Measurements from ENCODE around the gene CADM4.
"Not testable (repeated sequence)": the region's sequence is repeated elsewhere in the genome, so short reads cannot be mapped to it uniquely, and the experiment has no call there.

The CADM4 gene

GRCh38 chr19:43610493-43610892 is 29.2 kb downstream of the CADM4 start:
- no peak for DNase-seq
- Histone ChIP-seq H3K9me3 (no peaks in the 10 kb centered on the region), H3K4me3 (ENCODE audit: low read depth, low read length) (no peak overlapping the region), H3K4me1 (no peaks in the 10 kb centered on the region), H3K36me3 (peaks cover 41% of the 10 kb centered on the region), H3K27me3 (no peaks in the 10 kb centered on the region)
- TF ChIP-seq, protein P1, sequence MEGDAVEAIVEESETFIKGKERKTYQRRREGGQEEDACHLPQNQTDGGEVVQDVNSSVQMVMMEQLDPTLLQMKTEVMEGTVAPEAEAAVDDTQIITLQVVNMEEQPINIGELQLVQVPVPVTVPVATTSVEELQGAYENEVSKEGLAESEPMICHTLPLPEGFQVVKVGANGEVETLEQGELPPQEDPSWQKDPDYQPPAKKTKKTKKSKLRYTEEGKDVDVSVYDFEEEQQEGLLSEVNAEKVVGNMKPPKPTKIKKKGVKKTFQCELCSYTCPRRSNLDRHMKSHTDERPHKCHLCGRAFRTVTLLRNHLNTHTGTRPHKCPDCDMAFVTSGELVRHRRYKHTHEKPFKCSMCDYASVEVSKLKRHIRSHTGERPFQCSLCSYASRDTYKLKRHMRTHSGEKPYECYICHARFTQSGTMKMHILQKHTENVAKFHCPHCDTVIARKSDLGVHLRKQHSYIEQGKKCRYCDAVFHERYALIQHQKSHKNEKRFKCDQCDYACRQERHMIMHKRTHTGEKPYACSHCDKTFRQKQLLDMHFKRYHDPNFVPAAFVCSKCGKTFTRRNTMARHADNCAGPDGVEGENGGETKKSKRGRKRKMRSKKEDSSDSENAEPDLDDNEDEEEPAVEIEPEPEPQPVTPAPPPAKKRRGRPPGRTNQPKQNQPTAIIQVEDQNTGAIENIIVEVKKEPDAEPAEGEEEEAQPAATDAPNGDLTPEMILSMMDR (IDR thresholded peaks at IDR 0.05; ENCODE audit: low read depth, low read length) = no peak

DNA sequence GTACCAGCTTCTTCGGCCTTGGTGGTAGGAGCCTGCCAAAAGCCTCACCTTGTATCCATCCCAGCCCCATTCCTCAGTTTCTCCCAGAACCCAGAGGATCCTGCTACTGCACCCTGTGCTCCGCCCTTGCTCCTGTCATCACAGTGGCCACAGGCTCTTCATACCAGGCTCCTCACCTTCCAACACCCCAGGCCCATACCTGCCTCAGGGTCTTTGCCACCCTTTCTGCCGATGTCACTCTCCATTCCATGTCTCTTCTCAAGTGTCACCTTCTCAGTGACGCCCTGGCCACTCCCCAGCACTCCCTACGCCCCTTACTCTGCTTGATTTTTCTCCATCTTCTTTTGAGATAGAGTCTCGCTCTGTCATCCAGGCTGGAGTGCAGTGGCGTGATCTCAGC is 29.8 kb downstream of the CADM4 start:
- Histone ChIP-seq H3K4me3 (ENCODE audit: low read depth, low read length) (no peak overlapping the region), H3K4me1 (no peaks in the 10 kb centered on the region)

GRCh38 chr19:43607238-43608205 is 32.1 kb downstream of the CADM4 start:
- H3K4me1 ChIP-seq = no peaks in the 10 kb centered on the region
- TF ChIP-seq, protein P1 (IDR thresholded peaks at IDR 0.05; ENCODE audit: low read depth, low read length) = no peak
- DNase-seq = no peak
- H3K36me3 ChIP-seq = peaks cover 35% of the 10 kb centered on the region
- H3K9me3 ChIP-seq = no peaks in the 10 kb centered on the region
- no peaks in the 10 kb centered on the region for H3K27me3 ChIP-seq
- H3K4me3 ChIP-seq (ENCODE audit: low read depth, low read length) = no peak overlapping the region

More for the DNA sequence above, 29.8 kb downstream of the CADM4 start:
- H3K9me3 ChIP-seq = no peaks in the 10 kb centered on the region
- H3K27me3 ChIP-seq = no peaks in the 10 kb centered on the region
- H3K36me3 ChIP-seq = peaks cover 41% of the 10 kb centered on the region
- TF ChIP-seq, protein P1 (IDR thresholded peaks at IDR 0.05; ENCODE audit: low read depth, low read length) = no peak
- no peak for DNase-seq

DNA sequence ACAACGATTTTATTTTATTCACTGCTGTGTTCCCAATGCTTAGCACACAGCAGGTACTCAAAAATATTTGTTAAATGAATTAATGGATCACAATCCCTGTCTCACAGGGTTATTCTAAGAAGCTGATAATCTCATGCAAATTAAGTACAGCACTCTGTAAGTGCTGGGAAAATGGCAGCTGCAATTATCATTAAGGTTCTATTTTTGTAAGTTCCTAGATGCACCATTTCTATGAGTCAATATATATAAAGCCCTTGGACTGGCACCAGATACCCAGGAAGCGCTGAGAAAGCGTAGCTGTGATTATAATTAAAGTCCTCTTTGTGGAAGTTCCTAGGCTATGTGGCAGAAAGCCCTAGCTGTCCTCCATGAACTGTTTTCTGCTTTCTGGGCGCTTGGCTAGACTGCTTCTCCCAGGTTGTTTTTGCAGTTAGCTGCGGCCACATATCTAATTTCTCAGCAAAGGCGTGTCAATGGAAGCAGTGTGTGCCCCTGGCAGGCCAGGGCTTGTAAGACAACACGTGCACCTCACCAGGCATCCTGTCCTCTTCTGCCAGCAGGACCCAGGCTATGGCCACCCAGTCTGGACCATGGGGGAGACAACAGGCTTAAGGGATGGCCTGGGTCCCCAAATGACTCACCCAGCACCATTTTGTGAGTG is 33.0 kb downstream of the CADM4 start:
- DNase-seq = no peak
- Histone ChIP-seq H3K4me1 (no peaks in the 10 kb centered on the region), H3K9me3 (no peaks in the 10 kb centered on the region), H3K36me3 (peaks cover 28% of the 10 kb centered on the region), H3K27me3 (no peaks in the 10 kb centered on the region), H3K4me3 (ENCODE audit: low read depth, low read length) (no peak overlapping the region)
- TF ChIP-seq, protein P1 (IDR thresholded peaks at IDR 0.05; ENCODE audit: low read depth, low read length) = no peak

- Histone ChIP-seq H3K4me1 (no peaks in the 10 kb centered on the region), H3K9me3 (no peaks in the 10 kb centered on the region), H3K36me3 (peaks cover 25% of the 10 kb centered on the region), H3K4me3 (ENCODE audit: low read depth, low read length) (no peak overlapping the region), H3K27me3 (no peaks in the 10 kb centered on the region)
- no peak for DNase-seq
- TF ChIP-seq, protein P1 (IDR thresholded peaks at IDR 0.05; ENCODE audit: low read depth, low read length) = no peak
Observed at GRCh38 chr19:43605875-43606568, 33.6 kb downstream of the CADM4 start.

- H3K9me3 ChIP-seq; DNase-seq; H3K4me3 ChIP-seq (ENCODE audit: low read depth, low read length); H3K27me3 ChIP-seq; H3K4me1 ChIP-seq: not testable (repeated sequence)
- H3K36me3 ChIP-seq = peaks cover 10% of the 10 kb centered on the region; the same call in 1 of the 2 replicates
Observed at GRCh38 chr19:43600326-43600725, 39.3 kb downstream of the CADM4 start.
